Measurements from ENCODE around the gene CD302. TPM values are rescaled to one million over a fixed set of nuclear protein-coding genes. Genes with fewer than 3 reads are reported as not detected.
A peak's percentile ranks its signal among the peaks of the same experiment; 100 is the strongest.

CD302 gene
- total RNA-seq, 2 experiments from 2014 or later, result 0.42 to 0.73 TPM

DNA sequence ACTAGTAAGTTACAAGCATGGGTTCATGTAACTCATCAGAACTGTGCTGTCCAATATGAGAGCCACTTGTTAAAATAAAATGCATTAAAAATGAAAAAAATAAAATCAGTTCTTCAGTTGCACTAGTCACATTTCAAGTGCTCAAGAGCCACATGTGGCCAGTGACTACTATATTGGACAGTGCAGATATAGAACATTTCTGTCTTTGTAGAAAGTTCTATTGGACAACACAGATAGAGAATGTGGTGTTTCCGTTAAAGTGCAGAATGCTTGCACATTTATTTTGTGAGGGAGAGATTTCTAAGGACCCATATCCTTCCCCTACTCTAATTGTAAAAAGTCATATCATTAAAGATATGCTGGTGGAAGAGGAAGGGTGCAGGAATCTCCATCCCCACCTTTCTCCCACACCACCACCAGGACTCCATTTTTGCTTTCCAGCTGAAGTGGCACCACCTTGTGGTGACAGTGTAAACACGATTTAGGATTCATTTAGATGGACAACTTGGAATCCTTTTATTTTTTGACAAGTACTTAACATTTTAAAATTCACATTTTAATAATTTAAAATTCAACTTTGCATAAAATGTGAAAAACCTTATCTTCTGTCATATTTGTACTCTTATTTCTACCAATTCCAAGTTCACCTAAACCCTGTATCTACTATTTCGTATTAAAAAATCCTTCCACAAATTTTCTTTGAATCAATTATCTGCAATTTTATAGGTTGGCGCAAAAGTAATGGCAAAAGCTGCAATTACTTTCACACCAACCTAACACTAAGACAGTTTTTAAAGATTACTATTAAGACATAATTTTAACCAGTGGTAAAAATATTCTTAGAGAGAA, 9.4 kb upstream of the CD302 start:
- Mint-ChIP-seq H3K27ac (no peak overlapping the region), H3K27me3 (no peaks in the 10 kb centered on the region), H3K4me3 (no peak overlapping the region), H3K36me3 (ENCODE audit: low read depth) (peaks cover 25% of the 10 kb centered on the region), H3K9me3 (no peaks in the 10 kb centered on the region), H3K4me1 (no peaks in the 10 kb centered on the region)
- peak; percentile 14 for DNase-seq
- POLR2A ChIA-PET, result no interaction called here
- CTCF ChIA-PET, result interaction anchor here (1.2 kb wide), 1 partner anchor 11 kb away, joined by 4 read pairs; no protein-coding TSS in a partner anchor

DNA sequence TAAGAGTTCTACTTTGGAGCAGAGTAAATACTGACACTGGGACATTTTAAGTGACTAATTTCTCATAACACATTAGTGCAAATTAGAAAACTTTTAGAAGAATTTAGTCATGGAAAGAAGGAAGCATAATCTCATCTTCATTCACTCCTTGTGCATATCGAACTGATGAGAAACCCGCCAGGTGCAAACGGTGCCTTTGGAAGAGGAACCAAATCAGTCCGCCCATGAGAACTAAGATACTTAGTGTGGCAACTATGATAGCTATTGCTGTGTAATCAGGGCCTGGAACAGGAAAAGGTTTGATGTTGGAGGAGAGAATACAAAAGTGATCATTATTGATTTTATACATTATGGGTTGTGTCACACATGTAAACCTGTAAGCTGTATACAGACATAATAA, 6.9 kb upstream of the CD302 start:
- ChIA-PET CTCF (interaction anchor here (1.0 kb wide), 1 partner anchor 9 kb away, joined by 3 read pairs; no protein-coding TSS in a partner anchor), POLR2A (no interaction called here)
- Mint-ChIP-seq H3K4me3 (no peak overlapping the region), H3K27me3 (peaks cover 2% of the 10 kb centered on the region), H3K4me1 (peaks cover 2% of the 10 kb centered on the region), H3K36me3 (ENCODE audit: low read depth) (peaks cover 22% of the 10 kb centered on the region), H3K9me3 (no peaks in the 10 kb centered on the region), H3K27ac (no peak overlapping the region)
- no peak for DNase-seq

GRCh38 chr2:159803235-159803962, 5.4 kb upstream of the CD302 start:
- ChIA-PET CTCF (interaction anchor here (0.6 kb wide), 1 partner anchor 18 kb away, joined by 3 read pairs; no protein-coding TSS in a partner anchor), POLR2A (no interaction called here)
- Mint-ChIP-seq H3K36me3 (ENCODE audit: low read depth) (peaks cover 24% of the 10 kb centered on the region), H3K4me3 (no peak overlapping the region), H3K27ac (no peak overlapping the region), H3K27me3 (peaks cover 16% of the 10 kb centered on the region), H3K4me1 (peaks cover 6% of the 10 kb centered on the region), H3K9me3 (no peaks in the 10 kb centered on the region)
- no peak for DNase-seq

GRCh38 chr2:159802673-159803072, 4.7 kb upstream of the CD302 start:
- ChIA-PET POLR2A (no interaction called here), CTCF (interaction anchor here (0.6 kb wide), 1 partner anchor 17 kb away, joined by 3 read pairs; no protein-coding TSS in a partner anchor)
- Mint-ChIP-seq H3K4me3 (no peak overlapping the region), H3K27me3 (peaks cover 21% of the 10 kb centered on the region), H3K27ac (no peak overlapping the region), H3K36me3 (ENCODE audit: low read depth) (peaks cover 23% of the 10 kb centered on the region), H3K9me3 (no peaks in the 10 kb centered on the region), H3K4me1 (peaks cover 8% of the 10 kb centered on the region)
- no peak for DNase-seq

DNA sequence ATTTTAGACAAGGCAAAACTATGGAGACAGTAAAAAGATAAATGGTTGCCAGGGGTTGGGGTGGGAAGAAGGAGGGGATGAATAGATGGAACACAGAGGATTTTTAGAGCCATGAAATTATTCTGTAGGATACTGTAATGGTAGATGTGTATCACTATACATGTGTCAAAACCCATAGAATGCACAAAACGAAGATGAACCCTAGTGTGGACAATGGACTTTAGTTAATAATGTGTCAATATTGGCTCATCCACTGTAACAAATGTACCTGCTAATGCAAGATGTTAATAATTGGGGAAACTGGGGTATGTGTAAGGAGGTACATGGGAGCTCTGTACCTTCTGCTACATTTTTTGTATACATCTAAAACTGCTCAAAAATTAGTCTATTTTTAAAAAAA, 1.8 kb upstream of the CD302 start:
- CTCF ChIA-PET, result interaction anchor here (0.6 to 0.7 kb wide), 2 partner anchors 578 to 959 kb away, joined by 3 read pairs; no protein-coding TSS in a partner anchor
- no peak for DNase-seq
- Mint-ChIP-seq H3K4me3 (no peak overlapping the region), H3K4me1 (peaks cover 13% of the 10 kb centered on the region), H3K36me3 (ENCODE audit: low read depth) (peaks cover 13% of the 10 kb centered on the region), H3K27ac (no peak overlapping the region), H3K27me3 (peaks cover 46% of the 10 kb centered on the region), H3K9me3 (no peaks in the 10 kb centered on the region)
- POLR2A ChIA-PET, result no interaction called here

DNA sequence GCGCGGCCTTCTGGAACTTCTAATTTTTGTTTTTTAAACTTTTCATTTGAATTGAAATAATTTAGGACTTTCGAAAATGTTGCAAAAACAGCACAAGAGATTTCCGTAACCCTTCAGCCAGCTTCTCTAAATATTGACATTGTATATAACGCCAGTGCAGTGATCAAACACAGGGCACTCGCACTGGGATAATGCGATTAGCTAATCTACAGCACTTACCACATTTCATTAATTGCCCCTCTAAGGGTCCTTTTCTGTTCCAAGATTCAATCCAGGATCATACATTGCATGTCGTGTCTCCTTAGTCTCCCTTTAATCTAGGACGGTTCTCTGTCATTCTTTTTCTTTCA, 343 bp upstream of the CD302 start:
- H3K36me3 Mint-ChIP-seq (ENCODE audit: low read depth), result peaks cover 13% of the 10 kb centered on the region
- H3K9me3 Mint-ChIP-seq, result no peaks in the 10 kb centered on the region
- H3K4me1 Mint-ChIP-seq, result peaks cover 13% of the 10 kb centered on the region
- peaks cover 46% of the 10 kb centered on the region for H3K27me3 Mint-ChIP-seq
- no peak for DNase-seq
- POLR2A ChIA-PET, result no interaction called here
- CTCF ChIA-PET, result no interaction called here
- no peak overlapping the region for H3K27ac Mint-ChIP-seq
- H3K4me3 Mint-ChIP-seq, result peak overlapping the region; percentile 45

GRCh38 chr2:159797225-159797542, 824 bp downstream of the CD302 start:
- H3K9me3 Mint-ChIP-seq, result no peaks in the 10 kb centered on the region
- ChIA-PET POLR2A (no interaction called here), CTCF (no interaction called here)

DNA sequence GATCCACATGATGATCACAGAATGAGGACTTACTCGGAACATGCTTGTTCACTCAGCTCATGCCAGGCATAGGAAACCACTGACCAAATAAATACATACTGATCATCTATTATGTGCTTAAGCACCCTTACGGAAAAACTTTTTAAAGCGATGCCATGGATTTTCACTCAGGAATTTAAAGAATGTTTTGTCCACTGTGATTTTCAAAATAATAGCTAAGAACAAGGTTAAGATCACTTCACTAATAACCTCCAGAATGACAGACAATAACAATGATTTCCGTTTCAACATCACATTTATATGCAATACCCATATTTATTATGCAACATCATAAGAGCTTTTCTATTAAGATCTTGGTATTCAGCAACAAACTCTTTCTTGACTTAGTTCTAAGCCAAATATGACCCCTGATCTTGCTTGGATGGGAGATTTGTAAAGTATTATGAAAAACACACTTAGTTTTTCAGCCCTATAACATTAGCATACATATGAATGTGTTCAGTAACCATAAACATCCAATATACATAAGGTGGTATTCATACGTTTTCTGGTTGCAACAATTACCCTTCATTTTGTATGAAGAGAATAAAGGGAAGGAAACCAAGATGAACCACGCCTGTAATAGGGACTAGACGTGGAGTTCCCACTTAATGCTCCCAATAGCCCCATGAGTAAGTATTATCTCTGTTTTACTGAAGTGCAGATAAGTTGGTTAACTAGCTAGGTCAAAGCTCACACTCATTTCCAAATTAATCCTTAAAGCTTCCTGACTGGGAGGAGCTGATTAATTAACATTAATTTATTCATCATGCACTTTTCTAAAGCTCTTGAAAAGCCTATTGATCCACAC, 1.9 kb downstream of the CD302 start:
- ChIA-PET CTCF (interaction anchor here (0.6 to 1.7 kb wide), 4 partner anchors 9 to 646 kb away, joined by 3 to 4 read pairs (median 3); no protein-coding TSS in a partner anchor), POLR2A (no interaction called here)
- Mint-ChIP-seq H3K36me3 (ENCODE audit: low read depth) (peaks cover 8% of the 10 kb centered on the region), H3K27me3 (peaks cover 46% of the 10 kb centered on the region), H3K4me1 (peaks cover 10% of the 10 kb centered on the region), H3K9me3 (no peaks in the 10 kb centered on the region), H3K4me3 (no peak overlapping the region), H3K27ac (no peak overlapping the region)
- no peak for DNase-seq

More at GRCh38 chr2:159797225-159797542, 824 bp downstream of the CD302 start:
- Mint-ChIP-seq H3K36me3 (ENCODE audit: low read depth) (peaks cover 11% of the 10 kb centered on the region), H3K27ac (no peak overlapping the region), H3K4me3 (peak overlapping the region; percentile 53), H3K27me3 (peaks cover 46% of the 10 kb centered on the region), H3K4me1 (peaks cover 13% of the 10 kb centered on the region)
- no peak for DNase-seq

- H3K27me3 Mint-ChIP-seq, result peaks cover 29% of the 10 kb centered on the region
- no peaks in the 10 kb centered on the region for H3K36me3 Mint-ChIP-seq (ENCODE audit: low read depth)
- H3K4me1 Mint-ChIP-seq, result peaks cover 8% of the 10 kb centered on the region
- POLR2A ChIA-PET, result no interaction called here
- no peak overlapping the region for H3K27ac Mint-ChIP-seq
- CTCF ChIA-PET, result no interaction called here
- no peaks in the 10 kb centered on the region for H3K9me3 Mint-ChIP-seq
- no peak for DNase-seq
- H3K4me3 Mint-ChIP-seq, result no peak overlapping the region
Measured at GRCh38 chr2:159793326-159793725, 4.7 kb downstream of the CD302 start.

- ChIA-PET POLR2A (no interaction called here), CTCF (no interaction called here)
- DNase-seq, result no peak
- peaks cover 7% of the 10 kb centered on the region for H3K4me1 Mint-ChIP-seq
- peaks cover 24% of the 10 kb centered on the region for H3K27me3 Mint-ChIP-seq
- H3K27ac Mint-ChIP-seq, result no peak overlapping the region
- H3K36me3 Mint-ChIP-seq (ENCODE audit: low read depth), result no peaks in the 10 kb centered on the region
- no peak overlapping the region for H3K4me3 Mint-ChIP-seq
- no peaks in the 10 kb centered on the region for H3K9me3 Mint-ChIP-seq
Measured at GRCh38 chr2:159792599-159792998, 5.4 kb downstream of the CD302 start.

- ChIA-PET POLR2A (no interaction called here), CTCF (no interaction called here)
- Mint-ChIP-seq H3K36me3 (ENCODE audit: low read depth) (no peaks in the 10 kb centered on the region), H3K9me3 (no peaks in the 10 kb centered on the region), H3K4me3 (no peak overlapping the region), H3K4me1 (peaks cover 5% of the 10 kb centered on the region), H3K27me3 (peaks cover 18% of the 10 kb centered on the region), H3K27ac (no peak overlapping the region)
- DNase-seq, result no peak
Measured at GRCh38 chr2:159792036-159792435, 6.0 kb downstream of the CD302 start.

- ChIA-PET POLR2A (no interaction called here), CTCF (no interaction called here)
- no peak for DNase-seq
- H3K36me3 Mint-ChIP-seq (ENCODE audit: low read depth), result no peaks in the 10 kb centered on the region
- H3K27ac Mint-ChIP-seq, result peak overlapping the region; percentile 50
- H3K4me3 Mint-ChIP-seq, result no peak overlapping the region
- H3K4me1 Mint-ChIP-seq, result peaks cover 2% of the 10 kb centered on the region
- H3K9me3 Mint-ChIP-seq, result no peaks in the 10 kb centered on the region
- H3K27me3 Mint-ChIP-seq, result peaks cover 1% of the 10 kb centered on the region
Measured at GRCh38 chr2:159790323-159790722, 7.7 kb downstream of the CD302 start.

- ChIA-PET POLR2A (no interaction called here), CTCF (no interaction called here)
- Mint-ChIP-seq H3K4me1 (peaks cover 2% of the 10 kb centered on the region), H3K27ac (no peak overlapping the region), H3K4me3 (no peak overlapping the region), H3K9me3 (no peaks in the 10 kb centered on the region), H3K36me3 (ENCODE audit: low read depth) (no peaks in the 10 kb centered on the region), H3K27me3 (peaks cover 3% of the 10 kb centered on the region)
- no peak for DNase-seq
Measured at GRCh38 chr2:159788253-159788652, 9.8 kb downstream of the CD302 start.

Data from activated CD4-positive, alpha-beta T cell treated with anti-CD3 and anti-CD28 coated beads, Interleukin-2, amount 10 ng/mL, durations not matched to agents 7 days and 5 days (primary cell).